Measurements from ENCODE around the gene UBE2F. TPM values are rescaled to one million over a fixed set of nuclear protein-coding genes. Genes with fewer than 3 reads are reported as not detected.

Gene UBE2F
- total RNA-seq, 1 donor from 2014 or later: 38.6 TPM

- DNase-seq (ENCODE audit: low spot score, unreplicated experiment): no peak
- peaks cover 45% of the 10 kb centered on the region for H3K36me3 Mint-ChIP-seq (ENCODE audit: insufficient read depth)
- no peak for TF ChIP-seq CTCF (IDR thresholded peaks at IDR 0.05; ENCODE audit: unreplicated experiment)
- H3K9me3 Mint-ChIP-seq (ENCODE audit: low read depth): peaks cover 7% of the 10 kb centered on the region
- H3K4me3 Mint-ChIP-seq (ENCODE audit: low read depth): no peak overlapping the region
- no peak overlapping the region for H3K27ac Mint-ChIP-seq
- no peaks in the 10 kb centered on the region for H3K4me1 Mint-ChIP-seq (ENCODE audit: low read depth)
- no peaks in the 10 kb centered on the region for H3K27me3 Mint-ChIP-seq
Measured at GRCh38 chr2:238079874-238080327, 113.1 kb downstream of the UBE2F start.

GRCh38 chr2:238080518-238080917 lies 113.7 kb downstream of the UBE2F start:
- Mint-ChIP-seq H3K27me3 (no peaks in the 10 kb centered on the region), H3K9me3 (ENCODE audit: low read depth) (peaks cover 7% of the 10 kb centered on the region), H3K27ac (no peak overlapping the region), H3K36me3 (ENCODE audit: insufficient read depth) (peaks cover 42% of the 10 kb centered on the region), H3K4me1 (ENCODE audit: low read depth) (no peaks in the 10 kb centered on the region), H3K4me3 (ENCODE audit: low read depth) (no peak overlapping the region)
- no peak for TF ChIP-seq CTCF (IDR thresholded peaks at IDR 0.05; ENCODE audit: unreplicated experiment)
- no peak for DNase-seq (ENCODE audit: low spot score, unreplicated experiment)

DNA sequence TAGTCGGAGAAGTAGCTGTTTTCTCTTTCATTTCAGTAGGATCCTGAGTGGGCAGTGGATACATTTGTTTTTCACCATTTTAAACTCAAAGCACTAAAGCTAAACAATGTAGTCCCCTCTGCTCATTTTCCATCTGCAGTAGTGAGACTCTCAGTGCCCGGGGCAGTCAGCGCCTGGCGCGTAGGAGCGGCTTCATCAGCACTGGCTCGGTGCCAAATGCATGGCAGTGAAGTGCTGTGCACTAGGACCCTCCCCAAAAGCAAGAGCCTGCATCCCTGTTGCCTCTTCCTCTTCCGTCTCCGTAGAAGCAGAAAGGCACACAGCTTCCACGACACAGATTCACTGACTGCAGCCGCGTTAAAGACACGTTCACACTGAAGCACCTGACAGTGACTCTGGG lies 114.3 kb downstream of the UBE2F start:
- no peak for DNase-seq (ENCODE audit: low spot score, unreplicated experiment)
- Mint-ChIP-seq H3K4me3 (ENCODE audit: low read depth) (no peak overlapping the region), H3K27me3 (no peaks in the 10 kb centered on the region), H3K4me1 (ENCODE audit: low read depth) (no peaks in the 10 kb centered on the region), H3K27ac (no peak overlapping the region), H3K9me3 (ENCODE audit: low read depth) (peaks cover 7% of the 10 kb centered on the region), H3K36me3 (ENCODE audit: insufficient read depth) (peaks cover 41% of the 10 kb centered on the region)
- no peak for TF ChIP-seq CTCF (IDR thresholded peaks at IDR 0.05; ENCODE audit: unreplicated experiment)

- Mint-ChIP-seq H3K9me3 (ENCODE audit: low read depth) (peaks cover 7% of the 10 kb centered on the region), H3K4me1 (ENCODE audit: low read depth) (no peaks in the 10 kb centered on the region), H3K27ac (no peak overlapping the region), H3K4me3 (ENCODE audit: low read depth) (no peak overlapping the region), H3K36me3 (ENCODE audit: insufficient read depth) (peaks cover 39% of the 10 kb centered on the region), H3K27me3 (no peaks in the 10 kb centered on the region)
- no peak for TF ChIP-seq CTCF (IDR thresholded peaks at IDR 0.05; ENCODE audit: unreplicated experiment)
- DNase-seq (ENCODE audit: low spot score, unreplicated experiment): no peak
Measured at GRCh38 chr2:238081561-238081960, 114.7 kb downstream of the UBE2F start.

DNA sequence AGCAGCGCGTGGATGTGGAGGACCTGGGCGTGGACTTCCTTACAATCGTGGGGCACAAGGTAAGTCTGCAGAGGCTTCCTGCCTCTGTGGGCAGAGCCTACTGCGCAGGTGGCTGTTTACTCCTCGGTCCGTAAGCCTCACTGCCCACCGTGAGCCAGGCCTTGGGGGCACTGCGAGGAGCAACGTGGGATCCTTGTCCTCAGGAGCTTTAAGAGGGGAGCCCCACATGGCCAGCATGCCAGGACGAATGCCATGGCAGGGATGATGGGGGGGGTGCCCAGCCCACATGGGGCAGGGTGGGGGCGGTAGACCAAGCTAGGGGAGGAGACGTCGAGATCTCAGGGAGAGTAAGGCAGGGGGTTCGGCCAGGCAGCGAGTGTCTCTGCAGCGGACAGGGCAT lies 115.3 kb downstream of the UBE2F start:
- no peak for TF ChIP-seq CTCF (IDR thresholded peaks at IDR 0.05; ENCODE audit: unreplicated experiment)
- no peak for DNase-seq (ENCODE audit: low spot score, unreplicated experiment)
- H3K9me3 Mint-ChIP-seq (ENCODE audit: low read depth): peaks cover 7% of the 10 kb centered on the region
- peaks cover 37% of the 10 kb centered on the region for H3K36me3 Mint-ChIP-seq (ENCODE audit: insufficient read depth)
- H3K27ac Mint-ChIP-seq: no peak overlapping the region
- H3K27me3 Mint-ChIP-seq: no peaks in the 10 kb centered on the region
- H3K4me3 Mint-ChIP-seq (ENCODE audit: low read depth): no peak overlapping the region
- H3K4me1 Mint-ChIP-seq (ENCODE audit: low read depth): no peaks in the 10 kb centered on the region

Measured in progenitor cell of endocrine pancreas (in vitro differentiated cells).